ENCODE measurements around the gene TUBGCP6.
"Not testable (repeated sequence)": the region's sequence is repeated elsewhere in the genome, so short reads cannot be mapped to it uniquely, and the experiment has no call there.

Gene TUBGCP6

DNA sequence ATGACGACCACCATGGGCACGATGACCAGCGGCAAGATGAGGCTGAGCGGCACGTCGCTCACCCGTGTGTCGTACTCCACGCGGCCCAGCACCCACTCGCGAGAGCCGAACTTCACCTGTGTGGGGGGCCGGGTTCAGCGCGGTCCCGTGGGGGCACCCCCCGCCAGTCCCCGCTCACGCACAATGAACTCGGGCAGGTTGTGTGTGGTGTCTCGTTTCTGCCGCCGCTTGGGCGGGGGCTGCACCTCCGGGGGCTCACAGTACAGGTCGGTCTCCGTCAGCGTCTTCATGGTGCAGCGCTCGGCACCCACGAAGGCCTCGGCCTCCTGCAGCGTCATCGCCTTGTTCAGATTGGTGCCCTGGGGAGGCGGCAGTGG is 36.5 kb upstream of the TUBGCP6 start:
- DNase-seq (ENCODE audit: low read depth, low spot score) = no peak

GRCh38 chr22:50280708-50281383 is 36.0 kb upstream of the TUBGCP6 start:
- H3K4me3 ChIP-seq (ENCODE audit: low read length) = no peak overlapping the region
- no peak for DNase-seq (ENCODE audit: low read depth, low spot score)

More for the DNA sequence above, 36.5 kb upstream of the TUBGCP6 start:
- no peak overlapping the region for H3K4me3 ChIP-seq (ENCODE audit: low read length)

DNA sequence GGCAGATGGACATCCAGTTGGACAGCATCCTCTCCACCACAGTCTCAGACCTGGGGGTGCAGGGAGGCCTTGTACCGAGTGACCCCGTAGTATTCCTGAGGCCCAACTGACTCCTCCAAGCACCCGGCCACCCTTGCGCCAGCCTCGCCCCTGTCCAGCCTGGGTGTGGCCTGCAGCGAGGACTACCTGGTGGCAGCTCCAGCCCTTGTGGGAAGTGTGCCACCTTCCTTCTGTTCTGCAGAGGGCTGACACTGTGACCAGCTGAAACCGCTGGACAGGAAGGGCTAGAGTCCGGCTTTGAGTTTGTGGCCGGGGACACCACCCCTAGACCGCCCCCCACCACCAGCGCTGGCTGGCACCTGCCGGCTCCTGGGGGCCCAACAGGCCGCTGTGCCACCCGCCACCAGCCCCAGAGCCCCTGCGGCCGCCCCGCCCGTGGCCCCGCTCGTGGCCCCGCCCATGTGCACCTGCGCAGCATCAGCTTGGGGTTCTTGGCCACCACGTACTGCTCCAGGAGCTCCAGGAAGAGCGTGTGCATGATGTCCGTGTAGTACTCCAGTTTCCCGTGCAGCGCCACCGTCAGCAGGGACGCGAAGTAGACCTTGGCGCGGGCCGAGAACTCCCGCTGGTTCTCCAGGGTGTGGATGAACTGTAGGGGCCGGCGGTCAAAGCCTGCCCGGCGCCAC is 35.3 kb upstream of the TUBGCP6 start:
- no peak overlapping the region for H3K4me3 ChIP-seq (ENCODE audit: low read length)
- DNase-seq (ENCODE audit: low read depth, low spot score) = no peak

- no peak overlapping the region for H3K4me3 ChIP-seq (ENCODE audit: low read length)
- no peak for DNase-seq (ENCODE audit: low read depth, low spot score)
Observed at GRCh38 chr22:50278956-50279619, 34.3 kb upstream of the TUBGCP6 start.

- H3K4me3 ChIP-seq (ENCODE audit: low read length) = no peak overlapping the region
- no peak for DNase-seq (ENCODE audit: low read depth, low spot score)
Observed at GRCh38 chr22:50278461-50278860, 33.6 kb upstream of the TUBGCP6 start.

GRCh38 chr22:50277761-50278160 is 32.9 kb upstream of the TUBGCP6 start:
- DNase-seq (ENCODE audit: low read depth, low spot score) = peak; percentile 10
- no peak overlapping the region for H3K4me3 ChIP-seq (ENCODE audit: low read length)

- H3K4me3 ChIP-seq (ENCODE audit: low read length) = no peak overlapping the region
- peak; percentile 32 for DNase-seq (ENCODE audit: low read depth, low spot score)
Observed at GRCh38 chr22:50276143-50276542, 31.3 kb upstream of the TUBGCP6 start.

DNA sequence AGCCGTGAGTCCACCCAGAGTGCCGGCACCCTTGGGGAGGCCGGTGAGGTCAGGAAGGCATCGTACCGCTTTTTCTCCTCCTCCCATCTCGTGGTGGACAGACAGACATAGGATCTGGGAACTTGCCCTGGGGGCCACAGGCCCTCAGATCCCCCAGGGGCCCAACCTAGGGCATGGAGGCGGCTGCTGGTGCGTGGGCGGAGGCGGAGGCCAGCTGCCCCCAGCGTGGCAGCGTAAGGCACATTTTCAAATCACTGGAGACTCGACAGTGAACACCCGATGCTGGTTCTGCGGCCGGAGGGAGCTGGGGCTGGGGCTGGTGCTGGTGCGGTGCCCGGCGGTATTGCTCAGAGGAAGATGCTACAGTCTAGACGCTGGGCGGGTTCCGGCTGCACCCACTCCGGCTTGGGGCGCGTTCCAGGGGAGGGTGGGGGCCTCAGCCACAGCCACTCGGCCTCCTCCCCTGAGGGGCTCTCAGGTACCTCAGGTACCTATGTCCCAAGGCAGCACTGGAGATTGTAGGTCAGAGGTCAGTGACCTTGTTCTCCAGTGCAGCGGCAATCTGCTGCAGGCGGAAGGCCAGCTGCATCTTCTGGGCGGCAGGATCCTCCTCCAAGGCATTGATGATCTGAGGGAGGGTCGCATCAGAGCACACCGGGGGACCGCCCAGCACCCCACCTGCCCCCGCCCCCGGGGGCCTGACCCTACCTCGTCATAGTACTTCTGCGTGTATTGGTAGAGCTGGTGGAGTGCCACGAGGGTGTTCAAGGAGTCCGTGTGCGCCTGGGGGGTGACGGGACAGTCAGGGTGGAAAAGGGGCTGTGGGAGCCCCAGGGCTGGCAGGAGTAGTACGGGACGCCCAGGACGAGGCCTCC is 30.6 kb upstream of the TUBGCP6 start:
- no peak for DNase-seq (ENCODE audit: low read depth, low spot score)
- no peak overlapping the region for H3K4me3 ChIP-seq (ENCODE audit: low read length)

- no peak overlapping the region for H3K4me3 ChIP-seq (ENCODE audit: low read length)
- no peak for DNase-seq (ENCODE audit: low read depth, low spot score)
Observed at GRCh38 chr22:50274771-50275170, 29.9 kb upstream of the TUBGCP6 start.

GRCh38 chr22:50274311-50274710 is 29.5 kb upstream of the TUBGCP6 start:
- no peak overlapping the region for H3K4me3 ChIP-seq (ENCODE audit: low read length)
- DNase-seq (ENCODE audit: low read depth, low spot score) = peak; percentile 54

- DNase-seq (ENCODE audit: low read depth, low spot score); H3K4me3 ChIP-seq (ENCODE audit: low read length): not testable (repeated sequence)
Observed at GRCh38 chr22:50273781-50274180, 29.0 kb upstream of the TUBGCP6 start.

GRCh38 chr22:50273352-50273751 is 28.5 kb upstream of the TUBGCP6 start:
- not testable (repeated sequence) for DNase-seq (ENCODE audit: low read depth, low spot score); H3K4me3 ChIP-seq (ENCODE audit: low read length)

GRCh38 chr22:50272044-50272802 is 27.4 kb upstream of the TUBGCP6 start:
- H3K4me3 ChIP-seq (ENCODE audit: low read length) = no peak overlapping the region
- no peak for DNase-seq (ENCODE audit: low read depth, low spot score)

GRCh38 chr22:50271519-50271970 is 26.7 kb upstream of the TUBGCP6 start:
- peak overlapping the region; percentile 58 for H3K4me3 ChIP-seq (ENCODE audit: low read length)
- no peak for DNase-seq (ENCODE audit: low read depth, low spot score)

DNA sequence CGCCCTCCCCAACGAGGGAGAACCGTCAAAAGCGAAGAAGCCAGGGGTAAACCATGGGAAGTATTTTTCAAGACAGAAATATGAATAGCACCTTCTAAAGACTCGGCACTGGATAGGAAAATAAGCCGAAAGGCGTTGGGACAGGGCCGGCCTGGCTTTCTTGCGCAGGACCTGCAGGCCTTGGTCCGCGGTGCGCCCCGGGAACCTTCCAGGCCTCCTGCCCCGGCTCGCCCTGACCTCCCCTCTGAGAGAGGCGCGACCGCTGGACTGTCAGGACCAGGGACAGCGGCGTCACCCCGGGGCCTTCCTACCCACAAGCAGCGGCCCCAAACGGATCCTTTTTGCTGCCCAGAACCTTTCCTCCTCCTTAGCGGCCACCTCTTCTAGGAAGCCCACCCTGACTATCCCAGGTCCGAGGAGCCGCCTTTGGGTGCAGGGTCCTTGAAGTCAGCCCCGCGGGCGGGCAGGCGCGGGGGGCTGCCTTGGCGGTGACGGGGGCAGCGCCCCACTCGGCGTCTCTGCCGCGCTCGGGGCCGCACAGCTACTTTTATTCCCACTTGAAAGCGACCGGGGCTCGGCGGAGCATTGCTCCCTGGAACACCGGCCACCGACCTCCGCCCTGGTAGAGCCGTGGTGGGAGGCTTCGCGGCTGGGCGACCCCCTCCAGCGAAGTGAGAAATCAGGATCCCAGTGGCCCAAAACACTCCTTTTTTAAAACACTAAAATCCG is 26.0 kb upstream of the TUBGCP6 start:
- DNase-seq (ENCODE audit: low read depth, low spot score) = no peak
- peak overlapping the region; percentile 58 for H3K4me3 ChIP-seq (ENCODE audit: low read length)

- DNase-seq (ENCODE audit: low read depth, low spot score) = no peak
- H3K4me3 ChIP-seq (ENCODE audit: low read length) = peak within 1 kb of the TSS; percentile 58
Observed at GRCh38 chr22:50269970-50270665, 25.3 kb upstream of the TUBGCP6 start, which contains the start of gene MAPK11. Gene MAPK11, minus strand, starts transcription at chr22:50270380. Its CDS starts 88 bp downstream, at chr22:50270292.

- peak overlapping the region; percentile 58 for H3K4me3 ChIP-seq (ENCODE audit: low read length)
- DNase-seq (ENCODE audit: low read depth, low spot score) = no peak
Observed at GRCh38 chr22:50269573-50269969, 24.7 kb upstream of the TUBGCP6 start.
